ENCODE results near the gene RABGAP1L. TPM values are rescaled to one million over a fixed set of nuclear protein-coding genes. Genes with fewer than 3 reads are reported as not detected.

Gene RABGAP1L
- total RNA-seq, 2 experiments from 2014 or later: 98.1 to 158 TPM

- no TSS peak for BruUV-seq (replicated peaks)
- no peaks in the 10 kb centered on the region for H3K9me3 ChIP-seq (ENCODE audit: low read length)
- no peaks in the 10 kb centered on the region for H3K79me2 ChIP-seq (ENCODE audit: insufficient read depth, low read depth, low read length)
- H3K4me2 ChIP-seq (ENCODE audit: low read length): no peak overlapping the region
- no peak overlapping the region for H2AFZ ChIP-seq (ENCODE audit: low read length)
- peaks cover 7% of the 10 kb centered on the region for H3K4me1 ChIP-seq (ENCODE audit: insufficient read depth, low read length, poor library complexity, severe bottlenecking)
- intact Hi-C loops (cut with micrococcal nuclease; ENCODE audit: unreplicated experiment): no loop called here
- TF ChIP-seq CTCF (conservative IDR thresholded peaks at IDR 0.05; ENCODE audit: low read length) (no peak), EZH2phosphoT487 (IDR thresholded peaks at IDR 0.05; ENCODE audit: borderline replicate concordance, low read depth, low read length) (no peak)
- H4K20me1 ChIP-seq (ENCODE audit: insufficient read depth, low read length): no peaks in the 10 kb centered on the region
- H3K36me3 ChIP-seq (ENCODE audit: insufficient read depth, low read length): peaks cover 90% of the 10 kb centered on the region
- CTCF ChIA-PET (ENCODE audit: unreplicated experiment): no interaction called here
- no peak for DNase-seq (ENCODE audit: low spot score)
- no peak overlapping the region for H3K27ac ChIP-seq (ENCODE audit: low read depth, low read length, poor library complexity, severe bottlenecking)
- H3K4me3 ChIP-seq (ENCODE audit: low read depth, low read length, poor library complexity, severe bottlenecking): no peak overlapping the region
- no peaks in the 10 kb centered on the region for H3K9me2 ChIP-seq (ENCODE audit: insufficient read depth, low read length)
- POLR2A ChIA-PET: no interaction called here
Measured at GRCh38 chr1:174974711-174975119, 815.4 kb downstream of the RABGAP1L start.

- intact Hi-C loops (cut with micrococcal nuclease; ENCODE audit: unreplicated experiment): no loop called here
- CTCF ChIA-PET (ENCODE audit: unreplicated experiment): no interaction called here
Measured at GRCh38 chr1:174975764-174976163, 816.4 kb downstream of the RABGAP1L start.

More at GRCh38 chr1:174975764-174976163, 816.4 kb downstream of the RABGAP1L start:
- no peak for DNase-seq (ENCODE audit: low spot score)
- H4K20me1 ChIP-seq (ENCODE audit: insufficient read depth, low read length): no peaks in the 10 kb centered on the region
- H3K36me3 ChIP-seq (ENCODE audit: insufficient read depth, low read length): peaks cover 91% of the 10 kb centered on the region
- H3K27ac ChIP-seq (ENCODE audit: low read depth, low read length, poor library complexity, severe bottlenecking): no peak overlapping the region
- no peaks in the 10 kb centered on the region for H3K9me2 ChIP-seq (ENCODE audit: insufficient read depth, low read length)
- no peak overlapping the region for H3K4me2 ChIP-seq (ENCODE audit: low read length)
- no peaks in the 10 kb centered on the region for H3K79me2 ChIP-seq (ENCODE audit: insufficient read depth, low read depth, low read length)
- H3K4me1 ChIP-seq (ENCODE audit: insufficient read depth, low read length, poor library complexity, severe bottlenecking): peaks cover 6% of the 10 kb centered on the region
- BruUV-seq (replicated peaks): no TSS peak
- no peak overlapping the region for H2AFZ ChIP-seq (ENCODE audit: low read length)
- H3K4me3 ChIP-seq (ENCODE audit: low read depth, low read length, poor library complexity, severe bottlenecking): no peak overlapping the region
- TF ChIP-seq CTCF (conservative IDR thresholded peaks at IDR 0.05; ENCODE audit: low read length) (no peak), EZH2phosphoT487 (IDR thresholded peaks at IDR 0.05; ENCODE audit: borderline replicate concordance, low read depth, low read length) (no peak)
- POLR2A ChIA-PET: interaction anchor here (0.7 to 5.1 kb wide), 5 partner anchors 11 to 102 kb away, joined by 3 to 61 read pairs (median 4); no protein-coding TSS in a partner anchor
- no peaks in the 10 kb centered on the region for H3K9me3 ChIP-seq (ENCODE audit: low read length)

Measured in OCI-LY7 (cell line).